NCI-H510A (cell line): ENCODE results near the gene ATXN7L3.

Source experiments
- DNase-seq: peaks from one replicate; lab custom pipeline; 2025; lab: John Stamatoyannopoulos, UW

Gene ATXN7L3

GRCh38 chr17:44200478-44201155 is 933 bp upstream of the ATXN7L3 start:
- no peak for DNase-seq

GRCh38 chr17:44198721-44199552 is 747 bp downstream of the ATXN7L3 start:
- peak; percentile 37 for DNase-seq

- no peak for DNase-seq
These were observed 1.5 kb downstream of the ATXN7L3 start for GRCh38 chr17:44197980-44198720.

- DNase-seq: no peak
These were observed 2.6 kb downstream of the ATXN7L3 start for GRCh38 chr17:44197107-44197506.

GRCh38 chr17:44193326-44194084 is 6.2 kb downstream of the ATXN7L3 start:
- no peak for DNase-seq

GRCh38 chr17:44192750-44193149 is 6.9 kb downstream of the ATXN7L3 start:
- no peak for DNase-seq

- DNase-seq: no peak
These were observed 7.7 kb downstream of the ATXN7L3 start for GRCh38 chr17:44191941-44192496.

GRCh38 chr17:44191369-44191768 is 8.3 kb downstream of the ATXN7L3 start:
- no peak for DNase-seq

GRCh38 chr17:44190481-44190880 is 9.2 kb downstream of the ATXN7L3 start:
- no peak for DNase-seq

- no peak for DNase-seq
These were observed 10.9 kb downstream of the ATXN7L3 start for GRCh38 chr17:44188576-44189403.

- DNase-seq: no peak
These were observed 12.4 kb downstream of the ATXN7L3 start for GRCh38 chr17:44187131-44187899.

GRCh38 chr17:44186307-44187130 is 13.2 kb downstream of the ATXN7L3 start, which contains the start of gene TMUB2:
Gene TMUB2, plus strand, starts transcription at chr17:44186972. Its CDS starts 737 bp downstream, at chr17:44187709.
- DNase-seq: peak; percentile 95

GRCh38 chr17:44184212-44184810 is 15.4 kb downstream of the ATXN7L3 start:
- DNase-seq: no peak

GRCh38 chr17:44183024-44183423 is 16.7 kb downstream of the ATXN7L3 start:
- no peak for DNase-seq

GRCh38 chr17:44178133-44178532 is 21.6 kb downstream of the ATXN7L3 start:
- no peak for DNase-seq

- no peak for DNase-seq
These were observed 22.0 kb downstream of the ATXN7L3 start for GRCh38 chr17:44177640-44178039.

GRCh38 chr17:44176671-44177501 is 22.8 kb downstream of the ATXN7L3 start:
- DNase-seq: no peak

GRCh38 chr17:44176257-44176656 is 23.4 kb downstream of the ATXN7L3 start:
- no peak for DNase-seq
